ENCODE data around the gene ALOX15.

DNA sequence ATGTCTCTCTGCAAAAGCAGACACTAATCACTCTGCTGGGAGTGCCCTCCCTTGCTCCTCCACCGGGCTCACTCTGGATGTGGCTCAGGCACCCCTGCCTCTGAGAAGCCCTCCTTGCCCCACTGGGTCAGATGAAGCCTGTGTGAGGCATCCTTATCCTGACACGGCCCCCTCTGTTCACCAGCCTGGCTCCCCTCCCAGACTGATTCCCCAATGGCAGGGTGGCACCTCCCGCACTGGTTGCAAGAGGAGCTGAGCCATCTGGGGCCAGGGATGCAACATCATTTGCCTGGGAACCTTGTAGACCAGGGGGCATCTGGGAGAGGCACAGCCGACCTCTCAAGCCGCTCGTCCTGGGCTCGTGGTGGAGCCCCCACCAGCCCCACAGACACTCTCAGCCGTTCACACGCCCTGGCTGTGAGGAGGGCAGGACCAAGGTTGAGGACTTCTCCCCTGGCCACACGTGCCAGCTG, 50.5 kb downstream of the ALOX15 start:
- TF ChIP-seq, protein P1, sequence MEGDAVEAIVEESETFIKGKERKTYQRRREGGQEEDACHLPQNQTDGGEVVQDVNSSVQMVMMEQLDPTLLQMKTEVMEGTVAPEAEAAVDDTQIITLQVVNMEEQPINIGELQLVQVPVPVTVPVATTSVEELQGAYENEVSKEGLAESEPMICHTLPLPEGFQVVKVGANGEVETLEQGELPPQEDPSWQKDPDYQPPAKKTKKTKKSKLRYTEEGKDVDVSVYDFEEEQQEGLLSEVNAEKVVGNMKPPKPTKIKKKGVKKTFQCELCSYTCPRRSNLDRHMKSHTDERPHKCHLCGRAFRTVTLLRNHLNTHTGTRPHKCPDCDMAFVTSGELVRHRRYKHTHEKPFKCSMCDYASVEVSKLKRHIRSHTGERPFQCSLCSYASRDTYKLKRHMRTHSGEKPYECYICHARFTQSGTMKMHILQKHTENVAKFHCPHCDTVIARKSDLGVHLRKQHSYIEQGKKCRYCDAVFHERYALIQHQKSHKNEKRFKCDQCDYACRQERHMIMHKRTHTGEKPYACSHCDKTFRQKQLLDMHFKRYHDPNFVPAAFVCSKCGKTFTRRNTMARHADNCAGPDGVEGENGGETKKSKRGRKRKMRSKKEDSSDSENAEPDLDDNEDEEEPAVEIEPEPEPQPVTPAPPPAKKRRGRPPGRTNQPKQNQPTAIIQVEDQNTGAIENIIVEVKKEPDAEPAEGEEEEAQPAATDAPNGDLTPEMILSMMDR (conservative IDR thresholded peaks at IDR 0.05) = no peak
- TF ChIP-seq EZH2 (IDR thresholded peaks at IDR 0.05; ENCODE audit: low read depth) = no peak

All from PC-9 (cell line).